Transverse colon (tissue), 4 donors: ENCODE measurements around the gene SPI1. TPM values are rescaled to one million over a fixed set of nuclear protein-coding genes. Genes with fewer than 3 reads are reported as not detected.

Experiments used
- DNase-seq: peaks from one replicate; pipeline ENCODE4 v3.0.0-alpha.2; 2019
- H3K27ac ChIP-seq, 4 donors: fragments of 200-600 bp; sonication (generic); 2 replicates each; pipeline ENCODE4 v1.5.1; 2016 to 2018; ENCODE audit warnings: inconsistent platforms in 4 of 4
- H3K27me3 ChIP-seq: fragments of 200-600 bp; sonication (generic); 2 replicates; pipeline ENCODE4 v1.5.1; 2017; ENCODE audit warnings: inconsistent platforms
- H3K36me3 ChIP-seq, 4 donors: fragments of 200-600 bp; sonication (generic); 2 replicates each; pipeline ENCODE4 v1.5.1; 2017 to 2019; ENCODE audit warnings: inconsistent platforms in 4 of 4
- H3K4me1 ChIP-seq, 4 donors: fragments of 200-600 bp; sonication (generic); 2 replicates each; pipeline ENCODE4 v1.5.1; 2017 to 2020; ENCODE audit warnings: inconsistent platforms in 4 of 4
- H3K4me3 ChIP-seq, 4 donors: fragments of 200-600 bp; sonication (generic); 1 replicate in 1 of 4; 2 replicates in 3 of 4; pipeline versions ENCODE4 v1.5.1 to v1.6.1; 2017 to 2019; ENCODE audit warnings: inconsistent platforms in 4 of 4
- H3K9me3 ChIP-seq, 2 donors: fragments of 200-600 bp; sonication (generic); 2 replicates each; pipeline ENCODE4 v1.5.1; 2017 to 2019; ENCODE audit warnings: inconsistent platforms in 2 of 2
- EP300 ChIP-seq: sonication (generic); formaldehyde crosslinking; IDR thresholded peaks from one replicate; pipeline ENCODE4 v1.6.1; 2017; ENCODE audit warnings: antibody characterized with exemption, low read depth
- POLR2A ChIP-seq: fragments of 450-650 bp; IDR thresholded peaks from one replicate; pipeline ENCODE4 v1.6.1; 2016; ENCODE audit warnings: antibody characterized with exemption, mild to moderate bottlenecking, moderate library complexity
- POLR2AphosphoS5 ChIP-seq, 3 donors: sonication (generic); formaldehyde crosslinking; IDR thresholded peaks; one replicate each; pipeline ENCODE4 v1.6.1; 2016; ENCODE audit warnings: antibody characterized with exemption in 3 of 3
- WGBS, 2 donors: methylation state at CpG; one replicate each; pipeline ENCODE4 v1.1.5; 2018; ENCODE audit warnings: low coverage in 1 of 2; 5-methylcytosine and 5-hydroxymethylcytosine counted together
- in situ Hi-C, 4 donors: fragments of 200-750 bp; cut with MboI; loops; one replicate each; pipeline versions ENCODE4 v1.15.0 to v1.15.1; 2017; ENCODE audit warnings: low sequenced_read_pairs in 3 of 4, low pct_ligation_motif_present in 1 of 4, low pct_unique_long_range_greater_than_20kb in 1 of 4
- intact Hi-C: fragments of 100-400 bp; cut with DNase I; formaldehyde crosslinking; loops from one replicate; pipeline ENCODE4 v1.15.1; 2023; ENCODE audit warnings: low total_unique reads
- total RNA-seq, 4 donors: library from RNA; depleted of rRNA; stranded (reverse); fragments of >200 nt; gene quantifications; one replicate each; pipeline ENCODE4 v1.1.0, GENCODE V29; 2016
- TF ChIP-seq, protein P1 (sequence below), 5 experiments: fragments of 200-600 bp in 3 of 5; fragments of 450-650 bp in 2 of 5; sonication (generic) in 3 of 5; IDR thresholded peaks; 1 replicate in 2 of 5; 2 replicates in 3 of 5; pipeline ENCODE4 v1.5.1; 2016 to 2017; ENCODE audit warnings: antibody characterized with exemption in 5 of 5, inconsistent platforms in 3 of 5, mild to moderate bottlenecking in 2 of 5, moderate library complexity in 1 of 5

SPI1 gene
- total RNA-seq, 4 donors from 2014 or later, result 7.1 to 35.5 (median 17.2) TPM

DNA sequence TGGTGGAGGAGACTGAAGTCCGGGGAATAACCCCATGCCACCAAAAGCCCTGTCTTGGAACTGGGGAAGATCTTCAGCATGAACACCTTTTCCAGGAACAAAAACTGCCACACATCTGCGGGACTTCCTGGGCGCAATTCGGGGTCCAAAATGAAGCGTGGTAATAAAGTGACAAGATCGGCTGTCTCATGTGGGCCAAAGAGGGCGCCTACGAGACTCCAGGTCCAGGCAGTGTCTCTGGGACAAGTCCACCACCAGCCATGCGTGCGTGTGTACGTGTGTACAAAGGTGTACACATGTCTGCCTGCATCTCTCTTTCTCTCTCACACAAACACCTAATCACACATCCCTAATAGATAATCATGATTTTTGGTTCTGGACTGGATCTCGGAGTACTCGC lies 16.9 kb downstream of the SPI1 start:
- intact Hi-C loops (no loop called here), in situ Hi-C loops (loop anchor here in 1 of 4 donors (25.0 kb wide), 1 partner anchor 174 kb away; the partner anchor contains the start of genes ARFGAP2 and PACSIN3)
- WGBS, 2 donors, result 80 to 83% methylated on average over 6 to 13 of the region's 13 CpGs
- TF ChIP-seq, protein P1, sequence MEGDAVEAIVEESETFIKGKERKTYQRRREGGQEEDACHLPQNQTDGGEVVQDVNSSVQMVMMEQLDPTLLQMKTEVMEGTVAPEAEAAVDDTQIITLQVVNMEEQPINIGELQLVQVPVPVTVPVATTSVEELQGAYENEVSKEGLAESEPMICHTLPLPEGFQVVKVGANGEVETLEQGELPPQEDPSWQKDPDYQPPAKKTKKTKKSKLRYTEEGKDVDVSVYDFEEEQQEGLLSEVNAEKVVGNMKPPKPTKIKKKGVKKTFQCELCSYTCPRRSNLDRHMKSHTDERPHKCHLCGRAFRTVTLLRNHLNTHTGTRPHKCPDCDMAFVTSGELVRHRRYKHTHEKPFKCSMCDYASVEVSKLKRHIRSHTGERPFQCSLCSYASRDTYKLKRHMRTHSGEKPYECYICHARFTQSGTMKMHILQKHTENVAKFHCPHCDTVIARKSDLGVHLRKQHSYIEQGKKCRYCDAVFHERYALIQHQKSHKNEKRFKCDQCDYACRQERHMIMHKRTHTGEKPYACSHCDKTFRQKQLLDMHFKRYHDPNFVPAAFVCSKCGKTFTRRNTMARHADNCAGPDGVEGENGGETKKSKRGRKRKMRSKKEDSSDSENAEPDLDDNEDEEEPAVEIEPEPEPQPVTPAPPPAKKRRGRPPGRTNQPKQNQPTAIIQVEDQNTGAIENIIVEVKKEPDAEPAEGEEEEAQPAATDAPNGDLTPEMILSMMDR (IDR thresholded peaks at IDR 0.05), result no peak
- TF ChIP-seq POLR2A (no peak), EP300 (no peak), POLR2AphosphoS5 (IDR thresholded peaks at IDR 0.05) (no peak)
- Histone ChIP-seq H3K4me3 (no peak overlapping the region), H3K27me3 (no peaks in the 10 kb centered on the region), H3K9me3 (no peaks in the 10 kb centered on the region), H3K36me3 (no peaks in the 10 kb centered on the region), H3K4me1 (no peaks in the 10 kb centered on the region), H3K27ac (no peak overlapping the region)
- no peak for DNase-seq

DNA sequence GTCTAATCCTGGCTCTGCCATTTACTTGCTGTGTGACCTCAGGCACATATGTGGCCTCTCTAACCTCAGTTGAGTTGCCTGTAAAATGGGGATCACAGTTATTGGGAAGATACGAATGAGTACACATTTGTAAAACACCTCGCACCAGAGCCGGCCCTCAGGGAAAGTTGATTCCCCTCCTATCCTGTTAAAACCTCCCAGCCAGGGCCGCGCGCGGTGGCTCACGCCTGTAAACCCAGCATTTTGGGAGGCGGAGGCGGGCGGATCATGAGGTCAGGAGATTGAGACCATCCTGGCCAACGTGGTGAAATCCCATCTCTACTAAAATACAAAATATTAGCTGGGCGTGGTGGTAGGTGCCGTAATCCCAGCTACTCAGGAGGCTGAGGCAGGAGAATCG lies 18.0 kb downstream of the SPI1 start:
- intact Hi-C loops, result no loop called here
- H3K27me3 ChIP-seq, result no peaks in the 10 kb centered on the region
- H3K9me3 ChIP-seq, result no peaks in the 10 kb centered on the region
- no peak overlapping the region for H3K27ac ChIP-seq
- DNase-seq, result no peak
- WGBS, 2 donors, result 90 to 94% methylated on average over 3 to 15 of the region's 15 CpGs
- TF ChIP-seq EP300, result no peak
- TF ChIP-seq POLR2AphosphoS5 (IDR thresholded peaks at IDR 0.05), result no peak
- TF ChIP-seq, protein P1 (IDR thresholded peaks at IDR 0.05), result no peak
- TF ChIP-seq POLR2A, result no peak
- H3K4me1 ChIP-seq, result peaks cover 0 to 4% (median 0%) of the 10 kb centered on the region in 4 donors
- in situ Hi-C loops, result loop anchor here in 1 of 4 donors (25.0 kb wide), 1 partner anchor 173 kb away; the partner anchor contains the start of genes ARFGAP2 and PACSIN3
- H3K4me3 ChIP-seq, result no peak overlapping the region
- H3K36me3 ChIP-seq, result no peaks in the 10 kb centered on the region

DNA sequence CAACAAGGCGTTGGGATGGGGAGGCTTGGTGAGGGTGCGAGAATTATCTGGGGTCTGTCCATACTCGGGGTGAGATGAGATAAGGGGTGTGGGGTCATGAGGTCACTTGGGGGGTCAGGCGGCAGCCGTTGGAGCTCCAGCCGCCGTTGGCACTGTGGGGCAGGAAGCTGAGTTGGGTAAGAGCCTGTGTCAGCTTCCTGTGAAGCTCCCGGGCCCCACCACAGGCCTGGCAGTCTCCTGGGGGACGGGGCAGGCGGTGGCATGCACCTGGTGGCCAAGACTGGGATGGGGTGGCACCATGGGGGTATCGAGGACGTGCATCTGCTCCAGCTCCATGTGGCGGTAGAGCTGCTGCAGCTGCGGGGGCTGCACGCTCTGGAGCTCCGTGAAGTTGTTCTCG lies 18.8 kb downstream of the SPI1 start:
- no peaks in the 10 kb centered on the region for H3K27me3 ChIP-seq
- H3K36me3 ChIP-seq, result no peaks in the 10 kb centered on the region
- H3K4me3 ChIP-seq, result no peak overlapping the region
- no peak for DNase-seq
- TF ChIP-seq, protein P1 (IDR thresholded peaks at IDR 0.05), result no peak
- TF ChIP-seq POLR2A (no peak), EP300 (no peak), POLR2AphosphoS5 (IDR thresholded peaks at IDR 0.05) (no peak)
- no peaks in the 10 kb centered on the region for H3K9me3 ChIP-seq
- WGBS, 2 donors, result 58 to 74% methylated on average over 7 to 17 of the region's 17 CpGs
- intact Hi-C loops (loop anchor here (5.0 kb wide), 2 partner anchors 182 to 467 kb away; partner anchors contain the start of gene ARFGAP2), in situ Hi-C loops (loop anchor here in 1 of 4 donors (25.0 kb wide), 1 partner anchor 172 kb away; the partner anchor contains the start of genes ARFGAP2 and PACSIN3)
- no peak overlapping the region for H3K27ac ChIP-seq
- H3K4me1 ChIP-seq, result peaks cover 0 to 9% (median 4%) of the 10 kb centered on the region in 4 donors

DNA sequence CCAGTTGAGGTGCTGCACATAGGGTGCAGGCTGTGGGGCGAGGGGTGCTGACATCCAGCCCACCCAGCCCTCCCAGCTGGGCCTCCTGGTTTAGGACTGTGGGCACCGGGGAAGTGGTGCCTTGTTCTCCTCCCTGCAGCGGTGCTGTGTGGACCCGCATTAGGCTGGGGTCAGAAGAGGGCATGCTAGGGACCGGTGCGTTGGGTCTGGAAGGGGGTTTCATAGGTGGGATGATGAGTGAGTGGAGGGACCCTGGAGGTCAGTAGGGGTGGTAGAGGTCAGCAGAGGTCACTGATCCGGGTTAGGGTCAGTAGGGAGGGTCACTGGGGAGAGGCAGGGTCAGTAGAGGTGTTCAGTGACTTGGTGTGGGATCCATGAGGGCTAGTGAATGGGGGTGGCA lies 19.2 kb downstream of the SPI1 start:
- peaks cover 0 to 10% (median 5%) of the 10 kb centered on the region in 4 donors for H3K4me1 ChIP-seq
- in situ Hi-C loops (loop anchor here in 1 of 4 donors (25.0 kb wide), 1 partner anchor 172 kb away; the partner anchor contains the start of genes ARFGAP2 and PACSIN3), intact Hi-C loops (loop anchor here (5.0 kb wide), 2 partner anchors 182 to 467 kb away; partner anchors contain the start of gene ARFGAP2)
- no peak for DNase-seq
- no peak overlapping the region for H3K4me3 ChIP-seq
- H3K27me3 ChIP-seq, result no peaks in the 10 kb centered on the region
- WGBS, 2 donors, result 83 to 93% methylated on average over 5 to 7 of the region's 7 CpGs
- no peaks in the 10 kb centered on the region for H3K9me3 ChIP-seq
- TF ChIP-seq, protein P1 (IDR thresholded peaks at IDR 0.05), result no peak
- TF ChIP-seq POLR2AphosphoS5 (IDR thresholded peaks at IDR 0.05) (no peak), POLR2A (no peak)
- no peaks in the 10 kb centered on the region for H3K36me3 ChIP-seq
- H3K27ac ChIP-seq, result no peak overlapping the region
